Epithelial cell of prostate (primary cell): ENCODE results near the gene RGS4.

ENCODE experiments used
- DNase-seq: peaks from one replicate; pipeline ENCODE4 v3.0.0-alpha.2; 2011; ENCODE audit warnings: low read depth, low spot score
- H3K27ac ChIP-seq: fragments of 450-650 bp; 2 replicates; pipeline ENCODE4 v1.5.1; 2017; ENCODE audit warnings: mild to moderate bottlenecking

The RGS4 gene

DNA sequence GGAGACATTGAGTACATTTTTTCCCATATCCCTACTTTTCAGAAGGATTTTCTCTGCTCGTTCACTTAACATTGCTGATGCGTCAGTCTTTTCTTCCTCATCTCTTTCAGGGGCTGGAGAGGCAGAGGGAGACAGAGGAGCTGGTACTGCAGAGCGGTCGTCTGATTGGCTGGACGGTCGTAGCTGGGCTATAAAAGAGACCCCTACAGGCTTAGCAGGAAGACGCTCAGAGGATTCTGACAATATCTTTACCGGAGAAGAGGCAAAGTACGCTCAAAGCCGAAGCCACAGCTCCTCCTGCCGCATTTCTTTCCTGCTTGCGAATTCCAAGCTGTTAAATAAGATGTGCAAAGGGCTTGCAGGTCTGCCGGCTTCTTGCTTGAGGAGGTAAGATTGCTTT, at the start of gene RGS4:
TSS of gene RGS4 (plus strand) at position 220 of the 400 bp plus-strand sequence. CDS start at position 344, 124 bp downstream.
- no peak for DNase-seq
- H3K27ac ChIP-seq, result no peak within 1 kb of the TSS

- H3K27ac ChIP-seq, result no peak overlapping the region
- DNase-seq, result no peak
Observed at GRCh38 chr1:163022129-163022528, 47.0 kb upstream of the RGS4 start.

- no peak overlapping the region for H3K27ac ChIP-seq
- DNase-seq, result no peak
Observed at GRCh38 chr1:163027610-163028009, 41.6 kb upstream of the RGS4 start.

- no peak overlapping the region for H3K27ac ChIP-seq
Observed at GRCh38 chr1:163029901-163030300, 39.3 kb upstream of the RGS4 start.

DNA sequence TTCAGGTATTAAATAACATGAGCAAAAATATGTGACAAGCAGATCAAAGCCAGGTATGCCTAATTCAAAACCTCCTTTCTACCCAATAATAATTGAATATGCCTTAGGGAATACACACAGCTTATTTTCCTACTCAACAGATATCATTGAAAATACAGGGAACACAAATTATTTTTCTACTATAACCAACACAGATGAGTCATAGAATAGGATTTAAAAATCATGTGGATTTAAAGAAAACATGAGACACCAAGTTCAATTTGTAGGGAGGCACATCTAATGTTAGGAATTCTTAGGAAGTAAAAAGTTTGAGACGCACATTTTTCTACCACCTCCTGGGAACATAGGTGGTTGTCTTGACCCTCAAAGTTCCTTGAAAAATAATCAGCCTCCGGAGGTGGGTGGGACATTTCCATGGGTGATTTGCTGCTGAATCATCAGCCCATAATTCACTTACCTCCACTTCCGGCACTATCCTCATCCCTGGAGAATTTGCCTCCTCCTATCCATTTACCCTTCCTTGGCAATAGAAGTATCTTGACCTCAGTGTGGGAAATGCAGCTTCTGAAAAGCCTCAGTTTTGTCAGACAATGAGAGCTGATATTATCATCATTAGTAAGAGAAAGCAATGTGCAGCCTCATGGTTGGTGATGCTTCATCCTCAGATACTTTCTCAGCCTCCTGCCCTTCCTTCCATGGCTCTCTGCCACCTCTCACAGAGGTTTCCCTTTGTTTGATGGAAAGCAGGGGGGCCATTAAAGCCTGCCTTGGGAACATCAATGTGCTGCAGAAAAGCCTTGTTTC, 33.5 kb upstream of the RGS4 start:
- H3K27ac ChIP-seq, result peak overlapping the region; percentile 86
- peak; percentile 97 for DNase-seq

More at GRCh38 chr1:163029901-163030300, 39.3 kb upstream of the RGS4 start:
- no peak for DNase-seq

- DNase-seq, result no peak
- peak overlapping the region; percentile 86 for H3K27ac ChIP-seq
Observed at GRCh38 chr1:163036671-163037070, 32.5 kb upstream of the RGS4 start.

- no peak for DNase-seq
- H3K27ac ChIP-seq, result no peak overlapping the region
Observed at GRCh38 chr1:163038928-163039706, 30.0 kb upstream of the RGS4 start.

DNA sequence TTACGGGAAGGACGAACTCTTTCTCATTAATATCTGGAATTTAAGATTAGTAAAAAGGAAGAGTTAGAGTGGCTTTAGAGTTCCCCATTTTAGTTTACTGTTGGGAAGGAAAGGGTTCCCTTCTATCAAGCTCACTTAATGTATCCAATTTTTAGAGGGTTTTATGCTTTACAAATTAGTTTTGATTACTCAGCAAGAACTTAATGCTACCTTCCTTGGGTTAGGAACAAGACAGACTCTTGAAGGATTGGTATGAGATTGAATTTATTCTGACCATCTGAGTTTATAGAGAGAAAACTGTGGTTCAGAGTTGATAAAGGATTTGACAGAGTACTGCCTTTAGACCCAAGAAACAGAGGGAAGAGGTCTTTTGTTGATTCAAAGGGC, 29.5 kb upstream of the RGS4 start:
- H3K27ac ChIP-seq, result no peak overlapping the region
- no peak for DNase-seq

GRCh38 chr1:163046071-163046470, 23.1 kb upstream of the RGS4 start:
- no peak for DNase-seq
- no peak overlapping the region for H3K27ac ChIP-seq

GRCh38 chr1:163047951-163048659, 21.1 kb upstream of the RGS4 start:
- DNase-seq, result no peak
- no peak overlapping the region for H3K27ac ChIP-seq

DNA sequence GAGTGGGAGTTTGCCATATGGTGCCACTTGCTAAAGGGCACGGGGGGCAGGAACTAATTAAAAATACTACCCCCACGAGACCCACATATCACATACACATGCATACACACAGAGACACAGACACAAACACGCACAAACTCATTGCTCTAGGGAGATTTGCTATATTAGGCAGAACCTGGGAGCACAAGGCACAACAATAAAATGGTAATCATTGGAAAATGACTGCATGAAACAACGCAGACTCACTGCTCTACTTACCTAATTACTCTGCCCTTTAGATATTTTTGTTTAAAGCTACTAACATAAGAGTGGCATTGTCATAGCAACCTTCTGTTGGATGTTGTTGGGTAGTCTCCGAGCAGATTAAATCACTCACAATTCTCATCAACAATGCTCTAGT, 20.3 kb upstream of the RGS4 start:
- no peak overlapping the region for H3K27ac ChIP-seq
- DNase-seq, result no peak

GRCh38 chr1:163049296-163049695, 19.9 kb upstream of the RGS4 start:
- H3K27ac ChIP-seq, result no peak overlapping the region
- no peak for DNase-seq

GRCh38 chr1:163050496-163050895, 18.7 kb upstream of the RGS4 start:
- H3K27ac ChIP-seq, result no peak overlapping the region
- no peak for DNase-seq

- H3K27ac ChIP-seq, result no peak overlapping the region
- no peak for DNase-seq
Observed at GRCh38 chr1:163054181-163054591, 15.0 kb upstream of the RGS4 start.

- no peak overlapping the region for H3K27ac ChIP-seq
- no peak for DNase-seq
Observed at GRCh38 chr1:163055005-163055404, 14.2 kb upstream of the RGS4 start.

DNA sequence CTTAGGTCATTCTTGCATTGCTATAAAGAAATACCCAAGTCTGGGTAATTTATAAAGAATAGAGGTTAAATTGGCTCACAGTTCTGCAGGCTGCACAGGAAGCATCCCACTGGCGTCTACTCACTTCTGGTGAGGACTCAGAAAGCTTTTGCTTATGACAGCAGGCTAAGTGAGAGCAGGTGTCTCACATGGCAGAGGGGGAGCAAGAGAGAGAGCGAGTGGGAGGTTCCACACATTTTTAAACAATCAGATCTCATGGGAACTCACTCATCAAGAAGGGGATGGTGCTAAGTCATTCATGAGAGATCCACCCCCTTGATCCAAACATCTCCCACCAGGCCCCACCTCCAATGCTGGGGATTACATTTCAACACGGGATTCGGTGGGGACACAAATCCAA, 13.6 kb upstream of the RGS4 start:
- no peak overlapping the region for H3K27ac ChIP-seq
- DNase-seq, result no peak

DNA sequence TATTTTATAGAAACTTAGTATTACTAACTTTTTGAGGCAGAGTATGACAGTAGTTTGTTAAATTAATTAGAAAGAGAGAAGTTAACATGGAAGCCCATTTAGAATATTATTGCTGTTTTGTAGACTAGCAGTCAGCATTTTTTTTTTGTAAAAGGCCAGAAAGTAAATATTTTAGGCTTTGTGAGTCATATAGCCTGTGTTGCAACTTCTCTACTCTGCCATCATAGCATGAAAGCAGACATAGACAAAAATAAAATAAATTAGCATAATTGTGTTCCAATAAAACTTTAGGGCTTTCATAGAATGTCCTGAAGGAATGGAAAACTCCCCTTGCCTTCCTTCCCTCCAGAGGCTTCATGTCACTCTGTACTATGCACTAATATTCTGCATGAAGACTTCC, 12.3 kb upstream of the RGS4 start:
- H3K27ac ChIP-seq, result no peak overlapping the region
- DNase-seq, result no peak

- DNase-seq, result no peak
- no peak overlapping the region for H3K27ac ChIP-seq
Observed at GRCh38 chr1:163060343-163061007, 8.7 kb upstream of the RGS4 start.

- no peak overlapping the region for H3K27ac ChIP-seq
- no peak for DNase-seq
Observed at GRCh38 chr1:163063143-163063542, 6.0 kb upstream of the RGS4 start.

DNA sequence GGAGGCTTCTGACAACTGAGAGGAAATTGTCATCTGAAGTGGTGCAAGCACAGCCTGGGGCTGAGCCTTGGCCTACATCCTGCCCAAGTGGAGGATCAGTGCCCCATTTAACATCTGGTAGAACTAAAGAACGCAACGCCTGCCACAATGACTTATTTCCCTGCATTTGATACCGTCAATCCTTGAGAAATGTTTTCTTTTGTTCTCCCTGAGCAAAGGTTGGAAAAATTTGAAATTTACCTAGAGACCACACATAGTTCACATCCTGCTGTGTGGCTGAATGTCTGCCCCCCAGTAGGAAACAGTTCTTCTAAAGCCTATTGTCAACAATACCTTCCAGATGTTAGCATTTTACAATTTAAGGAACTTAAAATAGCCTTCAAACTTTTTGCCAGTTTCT, 5.6 kb upstream of the RGS4 start:
- no peak overlapping the region for H3K27ac ChIP-seq
- no peak for DNase-seq
